ENCODE data around the gene PLCB4.

- TF ChIP-seq CTCF (IDR thresholded peaks at IDR 0.05): no peak
- TF ChIP-seq EP300 (IDR thresholded peaks at IDR 0.05): no peak
- no peak for TF ChIP-seq POLR2A (IDR thresholded peaks at IDR 0.05)
These were observed 442.0 kb downstream of the PLCB4 start for GRCh38 chr20:9510911-9511310.
